ENCODE data around the gene ALAS1.
A peak's percentile ranks its signal among the peaks of the same experiment; 100 is the strongest.

ALAS1 gene

DNA sequence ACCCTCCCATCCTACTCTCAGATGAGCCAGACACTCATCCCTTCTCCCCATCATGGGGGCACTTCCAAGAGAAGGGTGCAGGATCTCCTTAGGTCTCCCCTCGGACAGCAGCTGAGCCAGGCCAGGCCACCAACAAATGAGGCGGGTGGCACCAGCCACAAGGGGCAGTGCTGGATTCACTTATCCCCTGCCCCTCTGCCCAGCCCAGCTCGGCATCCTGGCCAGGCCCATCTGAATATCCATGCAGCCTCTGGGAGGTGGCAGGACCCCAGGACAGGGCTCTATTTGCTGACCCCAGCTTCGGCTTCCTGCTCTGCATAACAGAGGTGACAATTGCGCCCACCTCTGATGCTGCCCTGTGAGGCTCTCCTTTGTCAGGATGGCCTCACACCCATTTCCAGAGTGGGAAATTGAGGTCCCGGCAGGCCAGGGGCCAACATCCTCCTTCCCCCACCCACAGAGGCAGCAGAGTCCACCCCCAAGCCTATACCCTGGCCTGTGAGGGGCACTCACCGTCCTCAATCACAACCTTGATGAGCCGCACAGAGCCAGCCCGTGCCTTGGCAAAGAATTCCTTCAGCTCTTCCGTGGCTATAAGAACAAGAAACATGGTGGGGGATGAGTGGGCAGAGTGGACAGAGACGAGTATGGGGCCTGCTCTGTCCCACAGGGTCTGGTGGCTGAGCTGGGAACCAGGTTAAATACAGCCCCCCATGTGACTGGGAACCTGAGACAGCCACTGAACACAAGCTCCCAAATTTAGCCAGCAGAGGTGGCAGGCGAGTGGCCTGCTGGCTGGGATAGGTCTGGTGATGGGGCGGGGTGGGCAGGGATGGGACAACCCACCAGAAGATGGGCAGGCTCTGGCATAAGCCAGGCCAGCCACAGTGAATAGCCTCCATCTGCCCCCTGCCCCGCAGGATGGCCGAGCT is 36.8 kb downstream of the ALAS1 start:
- no peak for DNase-seq (ENCODE audit: low spot score)

DNA sequence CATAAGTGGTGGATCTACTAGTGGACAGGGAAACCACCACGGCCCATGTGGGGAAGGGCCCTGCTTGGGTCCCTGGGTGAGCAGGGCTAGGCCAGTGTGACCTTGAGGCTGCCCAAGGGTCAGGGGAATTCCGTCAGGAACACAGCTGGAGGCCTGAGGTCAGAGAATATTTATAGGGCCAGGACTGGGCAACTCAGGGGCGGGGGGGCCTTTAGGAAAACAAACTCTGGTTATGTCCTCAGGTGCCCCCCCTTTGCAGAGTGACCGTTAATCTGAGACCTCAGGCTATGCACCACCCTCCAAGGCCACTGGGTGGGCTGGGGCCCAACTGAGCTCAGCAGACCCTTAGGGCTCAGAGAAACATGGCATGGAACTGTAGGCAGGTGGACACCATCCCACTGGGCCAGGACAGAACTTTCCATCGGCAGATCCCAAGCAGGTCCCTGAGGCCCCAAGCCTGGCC is 38.5 kb downstream of the ALAS1 start:
- no peak for DNase-seq (ENCODE audit: low spot score)

DNA sequence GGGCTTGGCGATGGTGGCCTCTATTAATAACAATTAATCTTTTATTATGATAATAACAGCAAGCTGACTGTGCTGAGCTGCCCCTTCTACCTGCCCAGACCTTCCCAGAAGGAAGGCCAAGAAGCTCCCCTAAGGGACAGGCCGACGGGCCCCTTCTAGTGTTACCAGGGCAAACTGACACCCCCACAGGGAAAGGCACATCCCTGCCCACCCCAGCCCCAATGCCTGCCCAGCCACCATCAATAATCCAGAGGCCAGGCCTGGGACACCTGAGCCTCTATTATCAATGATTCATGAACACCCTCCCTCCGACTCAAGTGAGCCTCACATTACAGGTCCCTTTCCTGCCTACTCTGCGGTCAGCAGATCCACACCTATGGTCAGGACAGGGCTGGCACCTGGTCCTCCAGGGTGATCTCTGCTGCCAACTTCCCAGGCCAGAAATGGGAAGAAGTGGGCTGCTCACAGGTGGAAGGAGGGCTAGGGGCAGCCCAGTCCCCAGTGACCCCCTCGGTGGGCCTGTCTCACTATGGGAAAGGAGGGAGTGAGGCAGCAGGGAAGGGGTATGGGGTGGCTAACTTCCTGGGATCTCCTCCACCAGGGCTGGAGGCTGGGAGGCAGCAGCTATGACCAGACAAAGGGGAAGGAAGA is 39.2 kb downstream of the ALAS1 start:
- no peak for DNase-seq (ENCODE audit: low spot score)

DNA sequence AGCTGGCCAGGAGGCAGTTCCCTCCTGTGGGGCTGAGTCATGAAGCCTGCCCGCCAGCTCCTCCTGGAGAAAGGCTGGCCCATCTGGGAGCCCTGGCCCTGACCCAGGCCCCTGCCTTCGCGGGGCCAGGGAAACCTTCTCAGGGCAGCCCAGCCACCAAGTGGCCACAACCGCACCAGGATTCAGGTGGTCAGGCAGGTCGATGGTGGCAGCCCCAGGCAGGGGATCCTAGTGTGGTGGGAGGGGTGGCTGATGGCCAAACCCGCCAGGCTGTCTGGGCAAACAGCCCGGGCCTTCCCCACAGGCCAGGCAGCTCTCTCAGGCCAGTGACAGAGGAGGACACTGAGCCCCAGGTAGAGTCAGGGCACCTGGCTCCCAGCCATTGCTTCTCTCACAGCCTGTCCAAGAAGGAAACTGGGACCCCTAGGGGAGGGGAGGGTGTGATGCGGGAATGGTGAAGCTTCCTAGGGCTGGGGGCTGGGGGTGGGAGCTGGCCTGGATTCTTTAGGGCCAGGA is 39.8 kb downstream of the ALAS1 start:
- DNase-seq (ENCODE audit: low spot score), result no peak

DNA sequence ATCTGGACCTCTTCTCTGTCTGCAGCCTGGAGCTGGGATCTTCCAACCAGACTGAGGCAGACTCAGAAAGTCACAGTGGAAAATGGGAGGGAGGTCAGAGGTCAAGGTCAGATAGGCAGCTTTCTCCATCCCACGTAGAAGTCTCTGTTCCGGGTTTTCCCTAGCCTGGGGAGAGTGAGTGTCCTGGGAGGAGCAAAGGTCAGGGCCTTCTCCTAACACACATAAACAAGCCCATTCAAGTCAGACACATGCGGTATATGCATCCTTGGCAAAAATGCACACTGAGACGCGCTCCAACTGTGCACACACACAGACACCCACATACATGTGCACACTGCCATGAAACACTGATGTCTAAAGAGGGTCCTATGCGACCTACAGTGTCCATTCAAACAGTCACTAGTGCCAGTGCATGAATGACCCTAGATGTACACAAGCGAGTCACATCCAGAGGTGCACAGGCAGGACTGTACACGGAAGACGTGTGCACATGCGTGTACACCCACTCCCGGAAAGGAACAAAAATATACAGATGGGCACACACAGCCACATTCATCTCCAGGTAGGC is 40.3 kb downstream of the ALAS1 start:
- DNase-seq (ENCODE audit: low spot score), result peak; percentile 75

DNA sequence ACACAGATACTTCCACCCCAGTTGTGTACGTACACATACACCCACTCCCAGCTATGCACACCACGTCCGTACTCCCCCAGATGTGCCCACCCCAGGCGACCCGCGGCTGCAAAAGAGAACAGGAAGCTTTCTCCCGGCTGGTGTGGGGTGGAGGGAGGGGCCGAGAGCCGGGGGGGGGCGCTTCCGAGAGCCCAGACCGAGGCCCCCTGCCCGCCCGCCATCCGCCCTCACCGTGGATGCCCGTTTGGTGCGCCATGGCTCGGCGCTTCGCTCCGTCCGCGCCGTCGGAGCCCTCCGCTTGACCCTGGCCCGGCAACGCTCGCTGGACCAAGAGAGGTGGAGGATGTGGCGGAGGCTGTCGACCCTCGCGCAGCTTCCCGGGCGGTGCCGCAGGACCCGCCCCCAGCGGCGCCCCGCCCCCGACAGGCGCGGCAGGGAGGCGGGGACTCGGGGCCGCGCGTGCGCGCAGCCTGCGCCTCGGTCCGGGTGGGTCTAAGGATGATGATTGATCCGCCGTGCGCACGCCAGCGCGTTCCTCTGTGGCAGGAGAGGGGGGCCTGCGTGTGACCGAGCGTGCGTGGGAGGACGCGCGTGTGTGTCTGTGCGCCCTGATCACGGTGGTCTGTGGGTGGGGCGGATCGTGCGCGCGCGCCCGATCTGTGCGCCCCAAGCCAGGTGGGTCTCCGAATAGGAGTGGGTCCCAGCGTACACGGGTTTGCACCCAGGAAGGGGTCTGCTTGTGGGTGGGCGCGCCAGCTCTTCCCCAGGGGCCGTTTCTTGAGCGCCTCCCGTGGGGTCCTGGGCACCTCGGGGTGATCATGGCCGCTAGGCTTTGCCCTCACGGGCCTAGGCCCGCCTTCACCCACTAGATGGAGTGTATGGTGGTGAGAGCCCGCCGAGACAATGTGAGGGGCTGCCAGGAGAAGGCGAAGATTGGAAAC is 41.1 kb downstream of the ALAS1 start, which contains the start of gene TWF2:
TWF2 (minus strand) TSS at position 398 of the 941 bp plus-strand sequence; CDS start at position 256, 142 bp downstream.
- DNase-seq (ENCODE audit: low spot score), result peak; percentile 97

DNA sequence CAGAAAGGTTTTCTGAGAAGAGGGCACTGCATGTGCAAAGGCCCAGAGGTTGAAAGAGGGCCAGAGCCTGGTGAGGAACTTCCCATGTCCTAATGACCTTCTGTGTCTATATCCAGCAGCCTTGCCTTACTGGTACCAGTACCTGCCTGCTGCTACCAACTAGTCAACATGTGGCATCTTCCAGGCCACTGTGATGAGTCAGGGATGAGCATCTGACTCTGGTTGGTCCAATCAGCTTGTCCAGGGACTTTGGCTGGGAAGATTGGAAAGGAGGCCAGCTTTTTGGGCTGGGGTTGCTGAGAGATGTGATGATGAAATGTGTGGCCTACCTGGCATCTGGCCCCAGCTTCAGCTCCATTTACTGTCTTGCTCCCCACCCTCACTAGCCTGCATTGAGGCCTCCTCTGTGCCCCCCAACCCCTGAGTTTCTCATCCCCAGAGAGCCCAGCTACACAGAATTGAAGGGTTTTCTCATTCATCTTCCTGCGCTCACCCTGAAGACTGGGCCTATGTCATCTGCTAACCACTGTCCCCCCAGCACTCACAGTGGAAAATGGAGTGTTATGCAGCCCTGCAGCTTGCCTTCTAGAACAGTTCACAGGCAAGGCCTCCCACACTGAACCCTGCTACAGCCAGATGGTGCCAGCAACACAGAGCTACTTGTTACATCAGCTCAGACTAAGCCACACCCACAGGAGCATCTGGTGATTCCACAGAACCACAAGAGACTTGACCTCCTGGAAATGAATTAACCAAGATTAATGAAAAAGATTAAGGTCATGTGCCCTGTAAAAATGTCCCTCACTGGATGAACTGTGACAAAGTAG is 42.3 kb downstream of the ALAS1 start:
- no peak for DNase-seq (ENCODE audit: low spot score)

DNA sequence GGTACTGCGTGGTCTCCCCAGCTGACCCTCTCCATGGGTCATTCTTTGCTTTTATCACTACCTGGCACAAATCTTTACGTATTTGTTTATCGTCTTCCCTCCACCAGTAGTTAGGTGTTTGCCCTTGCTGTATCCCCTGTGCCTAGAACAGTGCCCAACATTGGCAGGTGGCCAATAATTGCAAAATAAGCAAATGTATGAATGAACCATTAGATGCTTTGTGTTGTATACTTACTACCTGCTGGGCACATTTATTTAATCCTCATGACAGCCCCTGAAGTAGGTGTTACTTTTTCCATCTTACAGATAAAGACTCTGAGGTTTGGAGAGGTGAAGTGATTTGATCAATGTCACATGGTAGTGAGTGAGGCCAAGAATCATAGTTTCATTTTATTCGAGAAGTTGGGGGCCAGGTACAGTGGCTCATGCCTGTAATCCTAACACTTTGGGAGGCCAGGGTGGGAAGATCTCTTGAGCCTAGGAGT is 43.0 kb downstream of the ALAS1 start:
- DNase-seq (ENCODE audit: low spot score), result no peak

DNA sequence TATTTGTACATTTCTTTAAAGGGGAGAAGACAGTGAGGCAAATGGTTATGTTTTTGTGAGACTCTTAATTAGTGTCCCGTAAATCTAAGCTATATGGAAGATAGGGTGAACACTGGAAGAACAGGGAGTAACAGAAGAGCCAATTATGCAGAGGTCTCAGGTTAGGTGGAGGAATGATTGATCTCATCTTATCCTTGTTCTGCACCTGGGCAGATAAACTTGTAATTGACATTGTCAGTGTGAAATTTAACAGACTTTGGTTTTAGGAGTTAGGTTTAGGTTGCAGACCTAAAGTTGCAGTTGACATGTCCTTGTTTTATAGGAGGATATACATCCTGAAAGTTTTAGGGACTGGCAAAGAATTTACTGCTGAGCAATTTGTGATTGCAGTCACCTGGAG is 44.1 kb downstream of the ALAS1 start:
- no peak for DNase-seq (ENCODE audit: low spot score)

DNA sequence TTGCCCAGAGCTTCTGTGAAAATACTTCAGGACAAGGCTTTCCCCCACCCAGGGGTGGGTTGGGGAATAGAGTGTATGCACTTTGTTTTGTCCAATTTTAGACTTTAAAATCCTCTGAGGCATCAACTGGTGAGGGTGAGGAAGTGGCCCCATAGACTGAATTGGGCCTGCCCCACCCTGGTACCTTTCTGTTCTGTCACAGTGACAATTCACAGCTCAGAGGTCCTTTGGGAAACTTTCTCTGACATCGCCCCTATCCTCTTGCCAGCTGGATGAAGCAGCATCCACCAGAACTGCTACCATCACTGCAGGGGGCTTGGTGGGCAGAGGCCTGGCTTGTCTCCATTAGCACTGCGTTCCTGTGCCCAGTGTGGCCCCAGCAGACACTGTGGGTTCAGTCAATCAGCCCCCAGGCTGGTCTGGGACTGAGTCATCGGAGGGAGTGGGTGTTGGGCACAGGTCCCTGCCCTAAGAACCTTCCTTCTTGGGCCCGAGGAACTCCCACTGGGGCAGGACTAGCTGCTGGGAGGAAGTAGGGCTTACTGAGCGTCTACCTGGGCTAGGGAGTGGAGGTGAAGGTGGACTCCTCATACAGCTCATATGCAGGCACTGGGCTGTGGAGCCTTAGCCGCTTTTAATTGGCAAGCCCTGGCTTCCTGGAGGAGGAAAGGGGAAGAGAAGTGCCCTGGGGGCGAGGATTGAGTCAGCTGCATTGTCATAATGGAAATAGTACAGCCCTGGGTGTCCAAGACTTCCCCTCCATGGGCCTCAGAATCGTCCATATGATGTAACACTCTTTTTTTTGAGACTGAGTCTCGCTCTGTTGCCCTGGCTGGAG is 46.0 kb downstream of the ALAS1 start:
- DNase-seq (ENCODE audit: low spot score), result no peak

DNA sequence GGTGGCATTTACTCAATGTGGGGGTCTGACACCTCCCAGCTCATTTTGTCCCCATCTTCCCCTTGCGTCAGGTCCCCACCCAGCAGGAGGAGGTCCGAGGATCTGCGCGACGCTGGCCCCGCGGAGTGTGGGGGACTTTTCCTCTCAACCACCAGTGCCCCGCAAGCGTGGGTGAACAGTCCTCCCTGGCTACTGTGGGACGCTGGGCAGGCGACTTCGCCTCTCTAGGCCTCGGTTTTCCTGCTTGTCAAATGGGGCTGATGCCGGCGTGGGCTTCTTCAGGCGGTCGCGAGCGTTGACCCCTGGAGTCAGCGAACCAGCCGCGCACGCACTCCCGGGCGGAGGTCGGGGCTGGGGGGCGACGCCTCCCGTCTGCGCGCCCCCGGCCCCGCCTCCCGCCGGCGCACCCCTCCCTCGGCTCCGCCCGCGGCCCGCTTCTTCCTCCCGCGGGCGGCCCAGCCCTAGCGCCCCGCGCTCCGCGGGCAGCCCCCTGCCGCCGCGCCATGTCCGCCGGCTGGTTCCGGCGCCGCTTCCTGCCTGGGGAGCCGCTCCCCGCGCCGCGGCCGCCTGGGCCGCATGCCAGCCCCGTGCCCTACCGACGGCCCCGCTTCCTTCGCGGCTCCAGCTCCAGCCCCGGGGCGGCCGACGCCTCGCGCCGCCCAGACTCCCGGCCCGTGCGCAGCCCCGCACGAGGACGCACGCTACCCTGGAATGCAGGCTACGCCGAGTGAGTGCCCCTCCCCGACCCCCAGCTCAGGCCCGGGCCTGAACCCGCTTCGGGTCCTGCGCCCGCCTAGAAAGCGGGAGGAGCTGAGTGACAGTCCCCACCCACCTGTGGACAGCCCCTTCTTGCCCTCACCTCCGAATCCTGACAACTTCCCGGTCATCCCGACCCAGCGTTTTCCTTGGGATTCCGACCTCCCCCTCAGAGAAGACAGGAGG is 47.6 kb downstream of the ALAS1 start, which contains the start of gene PPM1M:
PPM1M (plus strand) TSS at position 438 of the 942 bp plus-strand sequence; CDS start at position 504, 66 bp downstream.
- DNase-seq (ENCODE audit: low spot score), result peak; percentile 77

DNA sequence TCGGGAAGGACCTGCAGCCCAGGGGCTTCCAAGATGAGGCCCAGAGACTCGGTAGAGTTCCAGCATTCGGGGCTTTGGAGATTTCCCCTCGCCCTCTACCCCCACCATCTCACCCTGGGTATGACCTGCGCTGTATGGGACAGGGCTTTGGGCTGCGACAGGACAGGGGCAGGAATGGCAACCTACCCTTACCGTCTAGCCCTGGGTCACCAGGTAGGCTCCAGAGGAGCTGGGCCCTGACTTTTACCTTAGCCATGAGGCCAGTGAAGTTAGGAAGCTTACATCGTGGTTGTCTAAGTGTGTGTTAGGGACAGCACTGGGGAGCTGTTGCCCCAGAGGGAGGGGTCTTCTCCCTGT is 48.3 kb downstream of the ALAS1 start:
- DNase-seq (ENCODE audit: low spot score), result no peak

DNA sequence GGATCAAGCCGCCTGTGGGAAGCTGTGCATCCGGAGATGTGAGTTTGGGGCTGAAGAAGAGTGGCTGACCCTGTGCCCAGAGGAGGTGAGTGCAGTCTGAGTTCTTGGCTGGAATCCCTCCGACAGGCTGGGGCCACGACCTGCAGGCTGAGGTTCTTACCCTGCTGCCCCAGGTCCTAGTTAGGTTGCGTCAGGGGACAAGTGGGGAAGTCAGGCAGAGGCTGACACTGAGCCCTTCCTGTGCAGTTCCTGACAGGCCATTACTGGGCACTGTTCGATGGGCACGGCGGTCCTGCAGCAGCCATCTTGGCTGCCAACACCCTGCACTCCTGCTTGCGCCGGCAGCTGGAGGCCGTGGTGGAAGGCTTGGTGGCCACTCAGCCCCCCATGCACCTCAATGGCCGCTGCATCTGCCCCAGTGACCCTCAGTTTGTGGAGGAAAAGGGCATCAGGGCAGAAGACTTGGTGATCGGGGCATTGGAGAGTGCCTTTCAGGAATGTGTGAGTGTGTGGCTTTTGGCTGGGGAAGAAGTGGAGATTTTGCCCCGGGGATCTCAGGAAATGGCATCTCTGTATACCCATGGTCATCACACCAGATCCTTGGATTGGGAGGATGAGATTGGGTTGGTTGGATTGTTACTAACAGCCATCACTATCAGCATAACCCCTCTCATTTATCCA is 48.9 kb downstream of the ALAS1 start:
- DNase-seq (ENCODE audit: low spot score), result no peak

DNA sequence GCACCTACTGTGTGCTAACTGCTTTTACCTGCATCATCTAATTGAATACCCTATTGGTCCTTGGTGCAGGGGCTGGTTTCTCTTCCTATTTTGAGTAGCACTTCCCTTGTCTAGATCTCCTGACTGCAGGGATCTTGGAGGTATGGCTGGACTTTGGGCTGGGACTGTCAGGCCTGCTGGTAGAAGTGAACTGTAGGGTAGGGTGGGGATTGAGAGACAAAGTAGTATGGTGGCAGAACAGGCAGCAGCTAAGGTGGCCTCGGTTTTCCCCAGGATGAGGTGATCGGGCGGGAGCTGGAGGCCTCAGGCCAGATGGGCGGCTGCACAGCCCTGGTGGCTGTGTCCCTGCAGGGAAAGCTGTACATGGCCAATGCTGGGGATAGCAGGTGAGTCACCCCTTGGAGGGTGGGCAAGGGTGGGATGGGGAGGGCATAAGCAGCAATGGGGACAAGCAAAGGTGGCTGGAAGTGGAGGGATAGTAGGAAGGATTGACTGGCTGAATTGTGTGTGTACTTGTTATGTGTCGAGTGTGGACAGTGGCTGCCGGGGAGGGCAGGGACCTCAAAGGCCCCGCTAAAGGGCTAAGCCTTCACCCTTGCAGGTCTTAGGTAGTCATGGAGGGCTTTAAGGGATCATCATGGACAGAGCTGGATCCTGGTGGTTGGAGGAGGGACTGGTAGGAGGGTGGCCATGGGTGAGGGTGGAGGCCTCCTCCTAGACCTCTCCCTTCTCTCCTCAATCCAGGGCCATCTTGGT is 49.6 kb downstream of the ALAS1 start:
- no peak for DNase-seq (ENCODE audit: low spot score)

DNA sequence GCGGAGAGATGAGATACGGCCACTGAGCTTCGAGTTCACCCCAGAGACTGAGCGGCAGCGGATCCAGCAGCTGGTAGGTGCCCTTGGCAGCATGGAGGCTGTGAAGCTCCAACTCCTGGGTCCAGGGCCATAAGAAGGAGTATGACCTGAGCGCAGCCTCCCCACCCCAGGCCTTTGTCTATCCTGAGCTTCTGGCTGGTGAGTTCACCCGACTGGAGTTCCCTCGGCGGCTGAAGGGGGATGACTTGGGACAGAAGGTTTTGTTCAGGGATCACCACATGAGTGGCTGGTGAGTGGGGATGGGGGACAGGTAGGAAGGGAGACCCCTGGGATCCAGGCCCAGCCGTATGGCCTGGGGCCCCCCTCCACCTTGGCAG is 50.2 kb downstream of the ALAS1 start:
- DNase-seq (ENCODE audit: low spot score), result no peak

DNA sequence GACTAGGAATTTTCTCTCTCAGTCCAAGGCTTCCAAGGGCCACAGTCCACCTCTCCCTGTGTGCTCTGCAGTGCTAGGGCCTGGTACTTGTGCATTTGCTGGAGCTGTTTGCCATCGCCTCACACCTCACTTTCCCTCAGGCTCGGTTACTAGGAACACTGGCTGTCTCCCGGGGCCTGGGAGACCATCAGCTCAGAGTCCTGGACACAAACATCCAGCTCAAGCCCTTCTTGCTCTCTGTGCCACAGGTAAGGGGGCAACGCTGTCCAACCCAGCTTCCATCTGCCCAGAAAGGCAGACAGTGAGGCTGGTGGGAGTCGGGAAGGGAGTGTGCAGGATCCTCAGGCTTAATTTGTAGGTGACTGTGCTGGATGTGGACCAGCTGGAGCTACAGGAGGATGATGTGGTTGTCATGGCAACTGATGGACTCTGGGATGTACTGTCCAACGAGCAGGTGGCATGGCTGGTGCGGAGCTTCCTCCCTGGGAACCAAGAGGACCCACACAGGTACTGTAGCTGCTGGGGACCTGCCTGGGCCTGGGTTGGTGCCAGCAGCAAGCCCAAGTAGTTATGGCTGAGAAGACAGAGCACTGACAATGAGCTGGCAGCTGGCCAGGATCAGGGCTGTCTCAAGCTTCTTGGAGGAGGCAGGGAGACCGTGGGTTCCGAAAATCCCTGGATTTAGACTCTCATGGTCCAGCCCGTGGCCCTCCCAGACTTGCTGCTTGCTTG is 51.0 kb downstream of the ALAS1 start:
- no peak for DNase-seq (ENCODE audit: low spot score)

All from HuH-7.5 (cell line).